Caco-2 (cell line): ENCODE data around the gene PRTN3. TPM values are rescaled to one million over a fixed set of nuclear protein-coding genes. Genes with fewer than 3 reads are reported as not detected.

ENCODE experiments used
- BruUV-seq: library from RNA; stranded (reverse); fragments of 400-500 nt; replicated peaks from 2 replicates; lab custom pipeline; 2021; lab: Mats Ljungman, UMichigan
- CTCF ChIA-PET: fragments of 300-600 bp; sonication (Branson Sonifier 250); formaldehyde crosslinking; loops from one replicate; lab custom pipeline; 2022; ENCODE audit warnings: antibody characterized with exemption; lab: Charles Lee
- POLR2A ChIA-PET: fragments of 300-600 bp; sonication (Branson Sonifier 250); formaldehyde crosslinking; loops from one replicate; lab custom pipeline; 2022; ENCODE audit warnings: antibody characterized with exemption; lab: Charles Lee
- DNase-seq, 2 experiments: peaks; one replicate each; pipeline versions ENCODE4 v3.0.0 to v3.0.0-alpha.2; 2020 to 2022
- H3K27me3 ChIP-seq: replicated peaks from 2 replicates; pipeline ENCODE4 v1.6.0; 2011; ENCODE audit warnings: low read length; ENCODE audit not compliant: control insufficient read depth, insufficient read depth
- H3K36me3 ChIP-seq: 2 replicates; pipeline ENCODE4 v1.5.1; 2011; ENCODE audit warnings: low read length; ENCODE audit not compliant: control insufficient read depth, insufficient read depth
- H3K4me1 ChIP-seq: fragments of 250-450 bp; sonication (Bioruptor Pico); 2 replicates; pipeline ENCODE4 v1.5.1; 2020; ENCODE audit warnings: mild to moderate bottlenecking
- H3K4me3 ChIP-seq: 2 replicates; pipeline ENCODE4 v1.5.1; 2011; ENCODE audit warnings: low read depth, mild to moderate bottlenecking, control low read depth, low read length
- H3K9me3 ChIP-seq: fragments of 250-450 bp; sonication (Bioruptor Pico); 2 replicates; pipeline ENCODE4 v1.5.1; 2020; ENCODE audit warnings: mild to moderate bottlenecking, moderate library complexity
- H3K27ac Mint-ChIP-seq: one replicate; pipeline ENCODE4 v1.8.0; 2022; ENCODE audit warnings: mixed read lengths; ENCODE audit not compliant: unreplicated experiment
- H3K27me3 Mint-ChIP-seq: one replicate; pipeline ENCODE4 v1.8.0; 2022; ENCODE audit warnings: mixed read lengths; ENCODE audit not compliant: insufficient read depth, unreplicated experiment
- H3K36me3 Mint-ChIP-seq: one replicate; pipeline ENCODE4 v1.8.0; 2022; ENCODE audit warnings: mild to moderate bottlenecking, mixed read lengths; ENCODE audit not compliant: insufficient read depth, unreplicated experiment
- H3K4me1 Mint-ChIP-seq: one replicate; pipeline ENCODE4 v1.8.0; 2022; ENCODE audit warnings: low read depth, mixed read lengths; ENCODE audit not compliant: unreplicated experiment
- H3K4me3 Mint-ChIP-seq: one replicate; pipeline ENCODE4 v1.8.0; 2022; ENCODE audit warnings: mild to moderate bottlenecking, moderate library complexity, mixed read lengths; ENCODE audit not compliant: unreplicated experiment
- H3K9me3 Mint-ChIP-seq: one replicate; pipeline ENCODE4 v1.8.0; 2022; ENCODE audit warnings: mixed read lengths; ENCODE audit not compliant: unreplicated experiment
- CTCF ChIP-seq, 2 experiments: fragments of 200-600 bp in 1 of 2; IDR thresholded peaks; 1 replicate in 1 of 2; 2 replicates in 1 of 2; pipeline versions ENCODE4 v1.5.1 to v1.8.0; 2011 to 2022; ENCODE audit warnings: antibody characterized with exemption in 1 of 2, control low read depth in 1 of 2, inconsistent platforms in 1 of 2, low read depth in 1 of 2, low read length in 1 of 2, mild to moderate bottlenecking in 1 of 2, moderate library complexity in 1 of 2; ENCODE audit not compliant: insufficient read depth in 1 of 2, severe bottlenecking in 1 of 2, unreplicated experiment in 1 of 2
- intact Hi-C: fragments of 100-400 bp; cut with micrococcal nuclease; formaldehyde crosslinking; loops from one replicate; pipeline ENCODE4 v1.10.0; 2022; ENCODE audit not compliant: unreplicated experiment
- total RNA-seq: library from RNA; stranded (reverse); gene quantifications from 2 replicates; pipeline ENCODE4 v1.2.3, GENCODE V29; 2022

The PRTN3 gene
- total RNA-seq, 1 experiment from 2014 or later = 0.29 TPM

GRCh38 chr19:887072-887471 is 46.3 kb downstream of the PRTN3 start:
- no peak for DNase-seq
- Mint-ChIP-seq H3K4me1 (no peaks in the 10 kb centered on the region), H3K9me3 (no peaks in the 10 kb centered on the region), H3K4me3 (no peak overlapping the region), H3K27ac (no peak overlapping the region), H3K27me3 (no peaks in the 10 kb centered on the region), H3K36me3 (peaks cover 39% of the 10 kb centered on the region)
- ChIA-PET POLR2A (no interaction called here), CTCF (no interaction called here)
- Histone ChIP-seq H3K4me1 (peaks cover 14% of the 10 kb centered on the region), H3K27me3 (no peaks in the 10 kb centered on the region), H3K4me3 (no peak overlapping the region), H3K9me3 (no peaks in the 10 kb centered on the region), H3K36me3 (peaks cover 3% of the 10 kb centered on the region)
- no TSS peak for BruUV-seq
- intact Hi-C loops = no loop called here
- no peak for TF ChIP-seq CTCF (IDR thresholded peaks at IDR 0.05; ENCODE audit: insufficient read depth in 1 of 2, low read depth in 1 of 2, low read length in 1 of 2, severe bottlenecking in 1 of 2, unreplicated experiment in 1 of 2)

DNA sequence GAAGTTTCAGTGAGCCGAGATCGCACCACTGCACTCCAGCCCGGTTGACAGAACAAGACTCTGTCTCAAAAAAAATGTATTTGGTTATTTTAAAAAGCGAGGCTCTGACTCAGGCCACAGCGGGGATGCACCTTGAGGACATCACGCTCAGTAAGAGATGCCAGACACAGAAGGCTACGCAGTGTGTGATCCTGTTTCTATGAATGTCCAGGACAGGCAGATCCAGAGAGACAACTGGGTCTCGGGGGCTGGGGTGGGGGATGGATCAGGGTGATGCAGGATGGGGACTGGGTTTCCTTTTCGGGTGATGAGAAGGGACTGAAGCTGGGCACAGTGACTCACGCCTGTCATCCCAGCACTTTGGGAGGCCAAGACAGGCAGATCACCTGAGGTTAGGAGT is 46.8 kb downstream of the PRTN3 start:
- Histone ChIP-seq H3K36me3 (peaks cover 2% of the 10 kb centered on the region), H3K9me3 (no peaks in the 10 kb centered on the region), H3K4me1 (peaks cover 14% of the 10 kb centered on the region), H3K27me3 (no peaks in the 10 kb centered on the region), H3K4me3 (no peak overlapping the region)
- Mint-ChIP-seq H3K4me1 (no peaks in the 10 kb centered on the region), H3K27me3 (no peaks in the 10 kb centered on the region), H3K27ac (no peak overlapping the region), H3K4me3 (no peak overlapping the region), H3K9me3 (no peaks in the 10 kb centered on the region), H3K36me3 (peaks cover 33% of the 10 kb centered on the region)
- POLR2A ChIA-PET = no interaction called here
- no peak for TF ChIP-seq CTCF (IDR thresholded peaks at IDR 0.05; ENCODE audit: insufficient read depth in 1 of 2, low read depth in 1 of 2, low read length in 1 of 2, severe bottlenecking in 1 of 2, unreplicated experiment in 1 of 2)
- intact Hi-C loops = no loop called here
- no peak for DNase-seq
- CTCF ChIA-PET = no interaction called here
- BruUV-seq = no TSS peak

DNA sequence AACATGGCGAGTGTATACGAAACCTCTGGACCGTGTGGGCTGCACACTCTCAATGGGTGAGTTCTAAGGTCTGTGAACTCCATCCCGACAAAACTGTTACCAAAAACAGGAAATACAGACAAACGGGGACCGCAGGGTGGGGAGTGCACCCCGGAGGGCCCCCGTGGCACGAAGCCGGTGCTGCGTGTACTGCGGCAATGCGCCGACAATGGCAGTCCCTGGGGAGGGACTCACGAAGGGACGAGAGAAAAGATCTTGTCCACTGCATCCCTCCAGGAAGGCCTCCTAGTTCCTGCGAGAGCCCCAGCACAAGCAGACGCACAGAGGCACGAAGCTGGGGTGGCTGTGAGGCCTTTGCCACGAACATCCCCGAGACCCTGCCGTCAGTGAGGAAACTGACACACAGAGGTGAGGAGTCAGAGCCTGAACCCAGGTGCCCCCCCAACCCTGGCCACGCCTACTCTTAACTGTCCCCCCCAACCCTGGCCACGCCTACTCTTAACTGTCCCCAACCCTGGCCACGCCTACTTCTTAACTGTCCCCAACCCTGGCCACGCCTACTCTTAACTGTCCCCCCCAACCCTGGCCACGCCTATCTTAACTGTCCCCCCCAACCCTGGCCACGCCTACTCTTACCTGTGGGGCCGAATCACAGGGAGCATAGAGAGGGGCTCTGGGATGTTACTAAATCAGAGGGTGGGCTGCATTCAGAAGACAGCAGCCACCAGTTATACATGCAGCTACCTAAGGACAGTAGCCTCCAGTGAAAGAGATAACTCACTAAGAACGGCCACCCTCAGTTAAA is 48.0 kb downstream of the PRTN3 start:
- H3K9me3 ChIP-seq = no peaks in the 10 kb centered on the region
- no peaks in the 10 kb centered on the region for H3K27me3 ChIP-seq
- POLR2A ChIA-PET = no interaction called here
- Mint-ChIP-seq H3K4me1 (no peaks in the 10 kb centered on the region), H3K36me3 (peaks cover 38% of the 10 kb centered on the region), H3K9me3 (no peaks in the 10 kb centered on the region), H3K4me3 (no peak overlapping the region), H3K27me3 (no peaks in the 10 kb centered on the region), H3K27ac (no peak overlapping the region)
- H3K4me3 ChIP-seq = no peak overlapping the region
- no peak for TF ChIP-seq CTCF (IDR thresholded peaks at IDR 0.05; ENCODE audit: insufficient read depth in 1 of 2, low read depth in 1 of 2, low read length in 1 of 2, severe bottlenecking in 1 of 2, unreplicated experiment in 1 of 2)
- BruUV-seq = TSS peak; percentile 25
- H3K4me1 ChIP-seq = peaks cover 11% of the 10 kb centered on the region
- CTCF ChIA-PET = interaction anchor here (0.6 kb wide), 1 partner anchor 89 kb away, joined by 14 read pairs; no protein-coding TSS in a partner anchor
- no peak for DNase-seq
- H3K36me3 ChIP-seq = peaks cover 2% of the 10 kb centered on the region
- intact Hi-C loops = no loop called here
